Astrocyte (in vitro differentiated cells and primary cell): ENCODE data around the gene SDK1. TPM values are rescaled to one million over a fixed set of nuclear protein-coding genes. Genes with fewer than 3 reads are reported as not detected.

Source experiments
- DNase-seq: peaks from one replicate; pipeline ENCODE4 v3.0.0-alpha.2; 2010; ENCODE audit warnings: low read depth
- FAIRE-seq: peaks from 2 replicates; lab custom pipeline; 2011; peaks lifted over from hg19 to GRCh38; lab: Jason Lieb, UNC
- H2AFZ ChIP-seq: 2 replicates; pipeline ENCODE4 v1.6.0; 2012; ENCODE audit warnings: low read depth, low read length, inconsistent platforms
- H3K27ac ChIP-seq: 2 replicates; pipeline ENCODE4 v1.5.1; 2011; ENCODE audit warnings: low read depth, low read length, inconsistent platforms
- H3K27me3 ChIP-seq: 2 replicates; pipeline ENCODE4 v1.6.0; 2011; ENCODE audit warnings: low read length, inconsistent platforms; ENCODE audit not compliant: insufficient read depth
- H3K36me3 ChIP-seq: 2 replicates; pipeline ENCODE4 v1.5.1; 2011; ENCODE audit warnings: low read length, inconsistent platforms; ENCODE audit not compliant: insufficient read depth
- H3K4me1 ChIP-seq: 2 replicates; pipeline ENCODE4 v1.5.1; 2011; ENCODE audit warnings: low read length, inconsistent platforms; ENCODE audit not compliant: insufficient read depth
- H3K4me2 ChIP-seq: 2 replicates; pipeline ENCODE4 v1.6.0; 2012; ENCODE audit warnings: low read length, inconsistent platforms
- H3K4me3 ChIP-seq: 2 replicates; pipeline ENCODE4 v1.5.1; 2011; ENCODE audit warnings: low read depth, mild to moderate bottlenecking, low read length, inconsistent platforms; ENCODE audit not compliant: insufficient read depth
- H3K79me2 ChIP-seq: 2 replicates; pipeline ENCODE4 v1.6.0; 2012; ENCODE audit warnings: mild to moderate bottlenecking, low read length, inconsistent platforms; ENCODE audit not compliant: insufficient read depth
- H3K9ac ChIP-seq: 2 replicates; pipeline ENCODE4 v1.6.0; 2012; ENCODE audit warnings: mild to moderate bottlenecking, low read length, inconsistent platforms
- H3K9me3 ChIP-seq: 2 replicates; pipeline ENCODE4 v1.5.1; 2012; ENCODE audit warnings: low read depth, mild to moderate bottlenecking, low read length, inconsistent platforms; ENCODE audit not compliant: insufficient read depth
- H4K20me1 ChIP-seq: 2 replicates; pipeline ENCODE4 v1.6.0; 2012; ENCODE audit warnings: low read length, inconsistent platforms; ENCODE audit not compliant: insufficient read depth
- H3K27ac Mint-ChIP-seq: one replicate; pipeline ENCODE4 v1.8.0; 2021; ENCODE audit warnings: mild to moderate bottlenecking, mixed read lengths; ENCODE audit not compliant: unreplicated experiment
- H3K27me3 Mint-ChIP-seq: one replicate; pipeline ENCODE4 v1.8.0; 2021; ENCODE audit warnings: low read depth, mixed read lengths; ENCODE audit not compliant: unreplicated experiment
- H3K36me3 Mint-ChIP-seq: one replicate; pipeline ENCODE4 v1.8.0; 2021; ENCODE audit warnings: low read depth, mixed read lengths; ENCODE audit not compliant: unreplicated experiment
- H3K4me1 Mint-ChIP-seq: one replicate; pipeline ENCODE4 v1.8.0; 2021; ENCODE audit warnings: low read depth, mixed read lengths; ENCODE audit not compliant: unreplicated experiment
- H3K4me3 Mint-ChIP-seq: one replicate; pipeline ENCODE4 v1.8.0; 2021; ENCODE audit warnings: mild to moderate bottlenecking, moderate library complexity, mixed read lengths; ENCODE audit not compliant: unreplicated experiment
- H3K9me3 Mint-ChIP-seq: one replicate; pipeline ENCODE4 v1.8.0; 2021; ENCODE audit warnings: mild to moderate bottlenecking, mixed read lengths; ENCODE audit not compliant: unreplicated experiment
- CTCF ChIP-seq: IDR thresholded peaks from 2 replicates; pipeline ENCODE4 v1.5.1; 2011; ENCODE audit warnings: low read depth, mild to moderate bottlenecking, inconsistent platforms, low read length, moderate library complexity; ENCODE audit not compliant: insufficient read depth
- EZH2 ChIP-seq: IDR thresholded peaks from 2 replicates; pipeline ENCODE4 v1.6.1; 2012; ENCODE audit warnings: mild to moderate bottlenecking, low read length, inconsistent platforms; ENCODE audit not compliant: insufficient read depth
- total RNA-seq: library from RNA; stranded (reverse); gene quantifications from 2 replicates; pipeline ENCODE4 v1.2.1, GENCODE V29; 2021

Gene SDK1
- total RNA-seq, 1 donor from 2014 or later = 4.2 TPM

DNA sequence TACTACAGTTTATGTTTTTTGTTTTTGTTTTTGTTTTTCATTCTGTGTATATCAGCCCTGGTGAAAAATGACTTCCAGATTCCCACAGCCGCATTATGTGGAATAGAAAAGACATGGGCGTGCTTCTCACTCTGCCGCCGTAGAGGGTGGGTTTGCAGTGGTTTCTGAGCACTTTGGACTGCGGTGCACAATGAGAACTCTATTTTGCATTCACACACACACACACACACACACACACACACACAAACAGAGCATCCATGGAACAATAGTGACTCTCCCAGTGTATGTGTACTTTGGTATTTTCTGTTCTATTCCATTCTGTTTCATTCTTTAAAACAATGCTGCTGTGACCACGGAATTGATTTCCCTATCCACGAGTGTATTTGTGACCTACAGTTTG, 723.8 kb downstream of the SDK1 start:
- no peak for FAIRE-seq
- H2AFZ ChIP-seq = no peak overlapping the region
- no peaks in the 10 kb centered on the region for H3K79me2 ChIP-seq
- peaks cover 4% of the 10 kb centered on the region for H3K36me3 Mint-ChIP-seq
- H3K36me3 ChIP-seq = no peaks in the 10 kb centered on the region
- H3K27ac Mint-ChIP-seq = no peak overlapping the region
- no peak for DNase-seq
- peaks cover 11% of the 10 kb centered on the region for H3K9me3 Mint-ChIP-seq
- no peak overlapping the region for H3K4me2 ChIP-seq
- no peaks in the 10 kb centered on the region for H4K20me1 ChIP-seq
- H3K27me3 ChIP-seq = no peaks in the 10 kb centered on the region
- peaks cover 4% of the 10 kb centered on the region for H3K9me3 ChIP-seq
- H3K27ac ChIP-seq = no peak overlapping the region
- H3K4me1 ChIP-seq = no peaks in the 10 kb centered on the region
- no peak overlapping the region for H3K4me3 ChIP-seq
- no peak overlapping the region for H3K4me3 Mint-ChIP-seq
- H3K27me3 Mint-ChIP-seq = no peaks in the 10 kb centered on the region
- no peak for TF ChIP-seq EZH2
- TF ChIP-seq CTCF = no peak
- peaks cover 19% of the 10 kb centered on the region for H3K4me1 Mint-ChIP-seq
- no peak overlapping the region for H3K9ac ChIP-seq

- TF ChIP-seq CTCF (no peak), EZH2 (no peak)
- H3K36me3 ChIP-seq = no peaks in the 10 kb centered on the region
- no peaks in the 10 kb centered on the region for H3K4me1 ChIP-seq
- Mint-ChIP-seq H3K4me3 (no peak overlapping the region), H3K9me3 (peaks cover 8% of the 10 kb centered on the region), H3K27me3 (no peaks in the 10 kb centered on the region), H3K4me1 (peaks cover 19% of the 10 kb centered on the region), H3K36me3 (peaks cover 2% of the 10 kb centered on the region), H3K27ac (no peak overlapping the region)
- DNase-seq (no peak), FAIRE-seq (no peak)
- no peak overlapping the region for H3K4me2 ChIP-seq
- H3K79me2 ChIP-seq = no peaks in the 10 kb centered on the region
- no peak overlapping the region for H3K4me3 ChIP-seq
- H3K9ac ChIP-seq = no peak overlapping the region
- H2AFZ ChIP-seq = no peak overlapping the region
- H3K9me3 ChIP-seq = peaks cover under 1% of the 10 kb centered on the region
- no peaks in the 10 kb centered on the region for H3K27me3 ChIP-seq
- no peaks in the 10 kb centered on the region for H4K20me1 ChIP-seq
- H3K27ac ChIP-seq = no peak overlapping the region
Observed at GRCh38 chr7:4025210-4025609, 724.2 kb downstream of the SDK1 start.

- H3K4me3 ChIP-seq = no peak overlapping the region
- Mint-ChIP-seq H3K9me3 (peaks cover 5% of the 10 kb centered on the region), H3K4me3 (no peak overlapping the region), H3K4me1 (peaks cover 16% of the 10 kb centered on the region), H3K27me3 (no peaks in the 10 kb centered on the region), H3K27ac (peak overlapping the region; percentile 81), H3K36me3 (no peaks in the 10 kb centered on the region)
- no peaks in the 10 kb centered on the region for H3K79me2 ChIP-seq
- H3K4me2 ChIP-seq = no peak overlapping the region
- DNase-seq = no peak
- H3K4me1 ChIP-seq = no peaks in the 10 kb centered on the region
- TF ChIP-seq CTCF = no peak
- no peak for TF ChIP-seq EZH2
- H3K9ac ChIP-seq = no peak overlapping the region
- no peak overlapping the region for H3K27ac ChIP-seq
- H3K36me3 ChIP-seq = no peaks in the 10 kb centered on the region
- FAIRE-seq = no peak
- H2AFZ ChIP-seq = no peak overlapping the region
- H3K9me3 ChIP-seq = no peaks in the 10 kb centered on the region
- no peaks in the 10 kb centered on the region for H3K27me3 ChIP-seq
- H4K20me1 ChIP-seq = no peaks in the 10 kb centered on the region
Observed at GRCh38 chr7:4025694-4026615, 724.9 kb downstream of the SDK1 start.
